ENCODE results near the gene ITPK1. TPM values are rescaled to one million over a fixed set of nuclear protein-coding genes. Genes with fewer than 3 reads are reported as not detected.

The ITPK1 gene
- total RNA-seq, 1 experiment from 2014 or later, result 60.1 TPM

DNA sequence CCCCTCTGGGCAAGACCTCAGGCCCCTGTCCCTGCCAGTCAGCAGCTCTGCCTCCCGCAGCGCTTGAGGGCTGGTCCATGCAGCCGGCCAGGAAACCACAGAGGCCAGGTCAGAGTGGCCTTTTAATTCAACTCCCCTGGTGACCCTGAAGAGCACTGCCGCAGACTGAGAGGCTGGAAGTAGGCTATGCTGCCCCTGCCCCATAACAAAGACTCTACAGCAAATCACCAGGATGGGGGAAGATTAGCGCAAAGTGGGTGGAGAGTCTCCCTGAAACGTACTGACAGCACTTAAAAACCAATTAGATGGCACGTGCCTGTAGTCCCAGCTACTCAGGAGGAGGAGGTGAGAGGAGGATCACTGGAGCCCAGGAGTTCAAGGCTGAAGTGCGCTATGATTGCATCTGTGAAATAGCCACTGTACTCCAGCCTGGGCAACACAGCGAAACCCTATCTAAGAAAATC, 70.5 kb downstream of the ITPK1 start:
- Histone ChIP-seq H3K36me3 (ENCODE audit: control insufficient read depth, insufficient read depth, low read length) (no peaks in the 10 kb centered on the region), H3K4me3 (ENCODE audit: low read depth, low read length) (no peak overlapping the region), H3K9me3 (no peaks in the 10 kb centered on the region), H3K4me1 (peaks cover 91% of the 10 kb centered on the region), H3K27me3 (replicated peaks; ENCODE audit: control insufficient read depth, insufficient read depth, low read length) (no peaks in the 10 kb centered on the region)
- H3K4me3 Mint-ChIP-seq (ENCODE audit: unreplicated experiment), result no peak overlapping the region
- intact Hi-C loops (cut with micrococcal nuclease; ENCODE audit: unreplicated experiment), result no loop called here
- H3K27me3 Mint-ChIP-seq (ENCODE audit: insufficient read depth, unreplicated experiment), result no peaks in the 10 kb centered on the region
- H3K4me1 Mint-ChIP-seq (ENCODE audit: low read depth, unreplicated experiment), result peaks cover 53% of the 10 kb centered on the region
- H3K36me3 Mint-ChIP-seq (ENCODE audit: insufficient read depth, unreplicated experiment), result peaks cover 21% of the 10 kb centered on the region
- peak overlapping the region; percentile 90 for H3K27ac Mint-ChIP-seq (ENCODE audit: unreplicated experiment)
- BruUV-seq (replicated peaks), result no TSS peak
- TF ChIP-seq, protein P1, sequence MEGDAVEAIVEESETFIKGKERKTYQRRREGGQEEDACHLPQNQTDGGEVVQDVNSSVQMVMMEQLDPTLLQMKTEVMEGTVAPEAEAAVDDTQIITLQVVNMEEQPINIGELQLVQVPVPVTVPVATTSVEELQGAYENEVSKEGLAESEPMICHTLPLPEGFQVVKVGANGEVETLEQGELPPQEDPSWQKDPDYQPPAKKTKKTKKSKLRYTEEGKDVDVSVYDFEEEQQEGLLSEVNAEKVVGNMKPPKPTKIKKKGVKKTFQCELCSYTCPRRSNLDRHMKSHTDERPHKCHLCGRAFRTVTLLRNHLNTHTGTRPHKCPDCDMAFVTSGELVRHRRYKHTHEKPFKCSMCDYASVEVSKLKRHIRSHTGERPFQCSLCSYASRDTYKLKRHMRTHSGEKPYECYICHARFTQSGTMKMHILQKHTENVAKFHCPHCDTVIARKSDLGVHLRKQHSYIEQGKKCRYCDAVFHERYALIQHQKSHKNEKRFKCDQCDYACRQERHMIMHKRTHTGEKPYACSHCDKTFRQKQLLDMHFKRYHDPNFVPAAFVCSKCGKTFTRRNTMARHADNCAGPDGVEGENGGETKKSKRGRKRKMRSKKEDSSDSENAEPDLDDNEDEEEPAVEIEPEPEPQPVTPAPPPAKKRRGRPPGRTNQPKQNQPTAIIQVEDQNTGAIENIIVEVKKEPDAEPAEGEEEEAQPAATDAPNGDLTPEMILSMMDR (IDR thresholded peaks at IDR 0.05; ENCODE audit: insufficient read depth in 1 of 2, low read depth in 1 of 2, low read length in 1 of 2, severe bottlenecking in 1 of 2, unreplicated experiment in 1 of 2), result no peak
- DNase-seq, result no peak
- H3K9me3 Mint-ChIP-seq (ENCODE audit: unreplicated experiment), result no peaks in the 10 kb centered on the region
- ChIA-PET CTCF (no interaction called here), POLR2A (no interaction called here)

- CTCF ChIA-PET, result no interaction called here
- Mint-ChIP-seq H3K4me3 (ENCODE audit: unreplicated experiment) (peak overlapping the region; percentile 54), H3K36me3 (ENCODE audit: insufficient read depth, unreplicated experiment) (peaks cover 21% of the 10 kb centered on the region), H3K4me1 (ENCODE audit: low read depth, unreplicated experiment) (peaks cover 49% of the 10 kb centered on the region), H3K27me3 (ENCODE audit: insufficient read depth, unreplicated experiment) (no peaks in the 10 kb centered on the region), H3K9me3 (ENCODE audit: unreplicated experiment) (no peaks in the 10 kb centered on the region), H3K27ac (ENCODE audit: unreplicated experiment) (peak overlapping the region; percentile 90)
- POLR2A ChIA-PET, result no interaction called here
- peaks cover 91% of the 10 kb centered on the region for H3K4me1 ChIP-seq
- no peaks in the 10 kb centered on the region for H3K36me3 ChIP-seq (ENCODE audit: control insufficient read depth, insufficient read depth, low read length)
- no peaks in the 10 kb centered on the region for H3K27me3 ChIP-seq (replicated peaks; ENCODE audit: control insufficient read depth, insufficient read depth, low read length)
- TF ChIP-seq, protein P1 (IDR thresholded peaks at IDR 0.05; ENCODE audit: insufficient read depth in 1 of 2, low read depth in 1 of 2, low read length in 1 of 2, severe bottlenecking in 1 of 2, unreplicated experiment in 1 of 2), result no peak
- H3K4me3 ChIP-seq (ENCODE audit: low read depth, low read length), result no peak overlapping the region
- intact Hi-C loops (cut with micrococcal nuclease; ENCODE audit: unreplicated experiment), result no loop called here
- H3K9me3 ChIP-seq, result no peaks in the 10 kb centered on the region
- no peak for DNase-seq
- no TSS peak for BruUV-seq (replicated peaks)
Measured at GRCh38 chr14:93044556-93044955, 71.2 kb downstream of the ITPK1 start.

- Mint-ChIP-seq H3K4me1 (ENCODE audit: low read depth, unreplicated experiment) (peaks cover 48% of the 10 kb centered on the region), H3K4me3 (ENCODE audit: unreplicated experiment) (peak overlapping the region; percentile 54), H3K9me3 (ENCODE audit: unreplicated experiment) (no peaks in the 10 kb centered on the region), H3K27ac (ENCODE audit: unreplicated experiment) (peak overlapping the region; percentile 90), H3K36me3 (ENCODE audit: insufficient read depth, unreplicated experiment) (peaks cover 21% of the 10 kb centered on the region), H3K27me3 (ENCODE audit: insufficient read depth, unreplicated experiment) (no peaks in the 10 kb centered on the region)
- Histone ChIP-seq H3K4me1 (peaks cover 88% of the 10 kb centered on the region), H3K27me3 (replicated peaks; ENCODE audit: control insufficient read depth, insufficient read depth, low read length) (no peaks in the 10 kb centered on the region), H3K9me3 (no peaks in the 10 kb centered on the region), H3K4me3 (ENCODE audit: low read depth, low read length) (no peak overlapping the region), H3K36me3 (ENCODE audit: control insufficient read depth, insufficient read depth, low read length) (no peaks in the 10 kb centered on the region)
- TF ChIP-seq, protein P1 (IDR thresholded peaks at IDR 0.05; ENCODE audit: insufficient read depth in 1 of 2, low read depth in 1 of 2, low read length in 1 of 2, severe bottlenecking in 1 of 2, unreplicated experiment in 1 of 2), result no peak
- ChIA-PET POLR2A (interaction anchor here (1.6 kb wide), 1 partner anchor 70 kb away, joined by 10 read pairs; no protein-coding TSS in a partner anchor), CTCF (interaction anchor here (0.6 to 1.2 kb wide), 5 partner anchors 28 to 163 kb away, joined by 3 to 5 read pairs (median 3); partner anchors contain the start of genes GON7, ITPK1 and UBR7)
- intact Hi-C loops (cut with micrococcal nuclease; ENCODE audit: unreplicated experiment), result no loop called here
- DNase-seq, result peak; percentile 65 to 77
- BruUV-seq (replicated peaks), result TSS peak; percentile 95
Measured at GRCh38 chr14:93044121-93044520, 71.6 kb downstream of the ITPK1 start.
